Measurements from ENCODE around the gene RGS18. TPM values are rescaled to one million over a fixed set of nuclear protein-coding genes. Genes with fewer than 3 reads are reported as not detected.
"Not testable (repeated sequence)": the region's sequence is repeated elsewhere in the genome, so short reads cannot be mapped to it uniquely, and the experiment has no call there.

Gene RGS18
- total RNA-seq, 4 donors from 2014 or later: 0.21 to 0.40 (median 0.30) TPM; not detected in 1

- Histone ChIP-seq H3K4me1 (no peaks in the 10 kb centered on the region), H3K27ac (no peak overlapping the region), H3K4me3 (no peak overlapping the region), H3K27me3 (no peaks in the 10 kb centered on the region), H3K9me3 (no peaks in the 10 kb centered on the region), H3K36me3 (no peaks in the 10 kb centered on the region)
- TF ChIP-seq CTCF (IDR thresholded peaks at IDR 0.05): no peak
- no peak for TF ChIP-seq EP300 (IDR thresholded peaks at IDR 0.05)
- TF ChIP-seq POLR2AphosphoS5 (IDR thresholded peaks at IDR 0.05): no peak
- no peak for TF ChIP-seq POLR2A (IDR thresholded peaks at IDR 0.05)
- 76% methylated on average over 3 of the region's 3 CpGs for WGBS
- no peak for DNase-seq (ENCODE audit: low spot score in 2 of 2)
Observed at GRCh38 chr1:192225703-192226102, 67.4 kb downstream of the RGS18 start.

- H3K36me3 ChIP-seq: no peaks in the 10 kb centered on the region
- H3K4me1 ChIP-seq: no peaks in the 10 kb centered on the region
- TF ChIP-seq CTCF (IDR thresholded peaks at IDR 0.05): no peak
- TF ChIP-seq EP300 (IDR thresholded peaks at IDR 0.05): no peak
- TF ChIP-seq POLR2AphosphoS5 (IDR thresholded peaks at IDR 0.05): no peak
- no peak for TF ChIP-seq POLR2A (IDR thresholded peaks at IDR 0.05)
- DNase-seq (ENCODE audit: low spot score in 2 of 2): no peak
- no peak overlapping the region for H3K4me3 ChIP-seq
- H3K9me3 ChIP-seq: no peaks in the 10 kb centered on the region
- no peaks in the 10 kb centered on the region for H3K27me3 ChIP-seq
- WGBS: 81% methylated on average over 5 of the region's 5 CpGs
- no peak overlapping the region for H3K27ac ChIP-seq
Observed at GRCh38 chr1:192227330-192227729, 69.1 kb downstream of the RGS18 start.

- H3K36me3 ChIP-seq; H3K4me1 ChIP-seq; H3K27ac ChIP-seq; H3K27me3 ChIP-seq; H3K9me3 ChIP-seq; DNase-seq (ENCODE audit: low spot score in 2 of 2); H3K4me3 ChIP-seq: not testable (repeated sequence)
- WGBS: 95% methylated on average over 13 of the region's 13 CpGs
Observed at GRCh38 chr1:192227980-192228379, 69.7 kb downstream of the RGS18 start.

GRCh38 chr1:192232817-192233417, 74.7 kb downstream of the RGS18 start:
- no peak overlapping the region for H3K27ac ChIP-seq
- 78% methylated on average over 7 of the region's 7 CpGs for WGBS
- DNase-seq (ENCODE audit: low spot score in 2 of 2): no peak
- H3K4me3 ChIP-seq: no peak overlapping the region
- H3K27me3 ChIP-seq: no peaks in the 10 kb centered on the region
- H3K4me1 ChIP-seq: no peaks in the 10 kb centered on the region
- no peaks in the 10 kb centered on the region for H3K36me3 ChIP-seq
- no peaks in the 10 kb centered on the region for H3K9me3 ChIP-seq
- TF ChIP-seq POLR2AphosphoS5 (IDR thresholded peaks at IDR 0.05): no peak

- Histone ChIP-seq H3K27ac (no peak overlapping the region), H3K4me1 (no peaks in the 10 kb centered on the region), H3K27me3 (no peaks in the 10 kb centered on the region), H3K9me3 (no peaks in the 10 kb centered on the region), H3K36me3 (no peaks in the 10 kb centered on the region), H3K4me3 (no peak overlapping the region)
- DNase-seq (ENCODE audit: low spot score in 2 of 2): no peak
- TF ChIP-seq EP300 (IDR thresholded peaks at IDR 0.05): no peak
- TF ChIP-seq POLR2AphosphoS5 (IDR thresholded peaks at IDR 0.05): no peak
- TF ChIP-seq POLR2A (IDR thresholded peaks at IDR 0.05): no peak
- no peak for TF ChIP-seq CTCF (IDR thresholded peaks at IDR 0.05)
Observed at GRCh38 chr1:192235127-192235526, 76.9 kb downstream of the RGS18 start.

Other genes starting within 250 kb of the RGS18 start
- gene RGS21, start 158.5 kb downstream of the RGS18 start, total RNA-seq: not detected